C4-2B (cell line): ENCODE data around the gene ROR1.

Source experiments
- CTCF ChIP-seq: fragments of 450-650 bp; conservative IDR thresholded peaks from 2 replicates; pipeline ENCODE4 v1.5.1; 2017; ENCODE audit warnings: mild to moderate bottlenecking
- ZFX ChIP-seq: fragments of 450-650 bp; IDR thresholded peaks from 2 replicates; pipeline ENCODE4 v1.6.1; 2017

- TF ChIP-seq CTCF (no peak), ZFX (no peak)
Measured at GRCh38 chr1:63724375-63724899, 49.4 kb upstream of the ROR1 start.
